Endothelial cell (in vitro differentiated cells): ENCODE results near the gene IGSF9B. TPM values are rescaled to one million over a fixed set of nuclear protein-coding genes. Genes with fewer than 3 reads are reported as not detected.

Experiments
- DNase-seq: peaks from one replicate; pipeline ENCODE4 v3.0.0; 2021; ENCODE audit warnings: low spot score
- H3K27ac Mint-ChIP-seq: one replicate; pipeline ENCODE4 v1.8.0; 2021; ENCODE audit warnings: mixed read lengths, inconsistent platforms; ENCODE audit not compliant: unreplicated experiment
- H3K27me3 Mint-ChIP-seq: one replicate; pipeline ENCODE4 v1.8.0; 2021; ENCODE audit warnings: mild to moderate bottlenecking, moderate library complexity, mixed read lengths, inconsistent platforms; ENCODE audit not compliant: unreplicated experiment
- H3K36me3 Mint-ChIP-seq: one replicate; pipeline ENCODE4 v1.8.0; 2021; ENCODE audit warnings: mild to moderate bottlenecking, low read depth, mixed read lengths, inconsistent platforms; ENCODE audit not compliant: unreplicated experiment
- H3K4me1 Mint-ChIP-seq: one replicate; pipeline ENCODE4 v1.8.0; 2021; ENCODE audit warnings: mild to moderate bottlenecking, mixed read lengths, inconsistent platforms; ENCODE audit not compliant: unreplicated experiment
- H3K4me3 Mint-ChIP-seq: one replicate; pipeline ENCODE4 v1.8.0; 2021; ENCODE audit warnings: mild to moderate bottlenecking, mixed read lengths, inconsistent platforms; ENCODE audit not compliant: unreplicated experiment
- H3K9me3 Mint-ChIP-seq: one replicate; pipeline ENCODE4 v1.8.0; 2021; ENCODE audit warnings: mixed read lengths, inconsistent platforms; ENCODE audit not compliant: unreplicated experiment
- CTCF ChIP-seq: fragments of 200-600 bp; sonication (generic); IDR thresholded peaks from one replicate; pipeline ENCODE4 v1.5.0; 2021; ENCODE audit warnings: antibody characterized with exemption; ENCODE audit not compliant: unreplicated experiment
- total RNA-seq: library from RNA; stranded (reverse); fragmentation: NEBNext Ultra II Directional; extraction: Animal tissue kit (Norgen Biotek cat#: 25700); gene quantifications from one replicate; pipeline ENCODE4 v1.2.1, GENCODE V29; 2021; ENCODE audit not compliant: unreplicated experiment

Gene IGSF9B
- total RNA-seq, 1 donor from 2014 or later, result 6.6 TPM

- Mint-ChIP-seq H3K4me3 (no peak overlapping the region), H3K27me3 (peaks cover 14% of the 10 kb centered on the region), H3K36me3 (no peaks in the 10 kb centered on the region), H3K9me3 (no peaks in the 10 kb centered on the region), H3K4me1 (peaks cover 25% of the 10 kb centered on the region), H3K27ac (no peak overlapping the region)
- no peak for DNase-seq
- TF ChIP-seq CTCF, result no peak
Measured at GRCh38 chr11:133980665-133981064, 23.9 kb upstream of the IGSF9B start.

GRCh38 chr11:133978794-133979193, 22.0 kb upstream of the IGSF9B start:
- TF ChIP-seq CTCF, result no peak
- H3K36me3 Mint-ChIP-seq, result no peaks in the 10 kb centered on the region
- no peak for DNase-seq
- peaks cover 15% of the 10 kb centered on the region for H3K27me3 Mint-ChIP-seq
- H3K9me3 Mint-ChIP-seq, result no peaks in the 10 kb centered on the region
- H3K27ac Mint-ChIP-seq, result no peak overlapping the region
- H3K4me1 Mint-ChIP-seq, result peaks cover 25% of the 10 kb centered on the region
- H3K4me3 Mint-ChIP-seq, result no peak overlapping the region

- no peak overlapping the region for H3K4me3 Mint-ChIP-seq
- no peak for DNase-seq
- TF ChIP-seq CTCF, result no peak
- H3K27ac Mint-ChIP-seq, result no peak overlapping the region
- H3K9me3 Mint-ChIP-seq, result no peaks in the 10 kb centered on the region
- H3K4me1 Mint-ChIP-seq, result peaks cover 21% of the 10 kb centered on the region
- peaks cover 11% of the 10 kb centered on the region for H3K27me3 Mint-ChIP-seq
- H3K36me3 Mint-ChIP-seq, result no peaks in the 10 kb centered on the region
Measured at GRCh38 chr11:133977067-133977677, 20.4 kb upstream of the IGSF9B start.

GRCh38 chr11:133975488-133975849, 18.7 kb upstream of the IGSF9B start:
- no peaks in the 10 kb centered on the region for H3K9me3 Mint-ChIP-seq
- H3K27me3 Mint-ChIP-seq, result peaks cover 11% of the 10 kb centered on the region
- no peak for DNase-seq
- no peak overlapping the region for H3K27ac Mint-ChIP-seq
- TF ChIP-seq CTCF, result no peak
- H3K4me3 Mint-ChIP-seq, result no peak overlapping the region
- H3K36me3 Mint-ChIP-seq, result no peaks in the 10 kb centered on the region
- peaks cover 5% of the 10 kb centered on the region for H3K4me1 Mint-ChIP-seq

- H3K27me3 Mint-ChIP-seq, result peaks cover 11% of the 10 kb centered on the region
- no peaks in the 10 kb centered on the region for H3K36me3 Mint-ChIP-seq
- no peak for DNase-seq
- no peak for TF ChIP-seq CTCF
- no peak overlapping the region for H3K4me3 Mint-ChIP-seq
- H3K4me1 Mint-ChIP-seq, result peaks cover 3% of the 10 kb centered on the region
- H3K9me3 Mint-ChIP-seq, result no peaks in the 10 kb centered on the region
- H3K27ac Mint-ChIP-seq, result no peak overlapping the region
Measured at GRCh38 chr11:133974836-133975487, 18.2 kb upstream of the IGSF9B start.
